Measurements from ENCODE around the gene UFD1.

- TF ChIP-seq HMGXB4 (CRISPR knock-in tag; IDR thresholded peaks at IDR 0.05) (no peak), E2F1 (CRISPR knock-in tag; IDR thresholded peaks at IDR 0.05) (no peak), NR3C1 (CRISPR knock-in tag; conservative IDR thresholded peaks at IDR 0.05; ENCODE audit: low read depth) (no peak), CTCF (IDR thresholded peaks at IDR 0.05) (no peak), CREB1 (CRISPR knock-in tag; IDR thresholded peaks at IDR 0.05) (no peak), TCF7 (CRISPR knock-in tag; IDR thresholded peaks at IDR 0.05; ENCODE audit: low read depth) (no peak), ZMAT4 (CRISPR knock-in tag; IDR thresholded peaks at IDR 0.05) (no peak), TEAD4 (CRISPR knock-in tag; IDR thresholded peaks at IDR 0.05) (no peak), MYBL2 (CRISPR knock-in tag; IDR thresholded peaks at IDR 0.05) (no peak), ATF2 (CRISPR knock-in tag; IDR thresholded peaks at IDR 0.05; ENCODE audit: borderline replicate concordance, low read depth) (no peak), MAX (CRISPR knock-in tag; IDR thresholded peaks at IDR 0.05) (no peak), ETV6 (CRISPR knock-in tag; IDR thresholded peaks at IDR 0.05) (no peak)
Observed at GRCh38 chr22:19518635-19519034, 39.6 kb upstream of the UFD1 start.
